HG03103 (cell line): Measurements from ENCODE around the gene ALG9.
"Not testable (repeated sequence)": the region's sequence is repeated elsewhere in the genome, so short reads cannot be mapped to it uniquely, and the experiment has no call there.

ENCODE experiments used
- ATAC-seq: cut with Tn5 transposase; IDR thresholded peaks from one replicate; pipeline ENCODE4 v1.9.1; 2021; ENCODE audit warnings: low read depth; ENCODE audit not compliant: unreplicated experiment

The ALG9 gene

GRCh38 chr11:111798279-111798678 lies 73.1 kb downstream of the ALG9 start:
- no peak for ATAC-seq

DNA sequence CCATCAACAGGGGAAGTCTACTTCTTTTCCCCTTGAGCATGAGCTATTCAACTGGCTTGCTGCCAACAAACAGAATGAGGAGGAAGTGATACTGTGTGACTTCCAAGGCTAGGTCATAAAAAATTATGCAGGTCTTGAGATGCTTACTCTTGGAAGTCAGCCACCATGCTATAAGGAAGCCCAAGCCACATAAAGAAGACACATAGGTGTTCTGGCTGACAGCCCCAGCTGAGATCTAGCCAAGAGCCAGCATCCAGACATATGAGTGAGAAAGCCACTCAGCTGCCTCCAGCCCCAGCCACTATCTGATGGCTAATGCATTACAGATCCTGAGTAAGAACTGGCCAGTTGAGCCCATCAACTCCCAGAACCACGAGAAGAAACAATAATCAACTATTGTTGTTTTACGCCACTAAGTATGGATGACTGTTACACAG lies 74.2 kb downstream of the ALG9 start:
- ATAC-seq: no peak

DNA sequence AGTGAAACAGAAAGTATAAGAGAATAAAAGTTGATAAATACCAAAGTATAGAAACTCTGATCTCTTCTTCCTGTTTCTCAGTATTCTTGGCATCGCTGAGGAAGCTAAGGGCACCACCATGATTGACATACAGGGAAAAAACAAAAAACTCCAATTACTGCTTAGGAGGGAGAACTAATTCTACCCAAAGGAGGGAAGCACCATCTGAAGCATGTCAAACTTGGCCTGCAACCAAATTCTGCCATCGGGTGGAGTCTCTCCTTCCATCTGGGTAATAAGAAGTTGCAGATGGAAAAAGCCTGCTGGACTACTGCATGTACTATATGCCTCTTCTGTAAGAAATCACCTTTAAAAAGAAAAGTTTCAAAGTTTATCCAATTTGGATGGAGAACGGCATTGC lies 74.7 kb downstream of the ALG9 start:
- no peak for ATAC-seq

DNA sequence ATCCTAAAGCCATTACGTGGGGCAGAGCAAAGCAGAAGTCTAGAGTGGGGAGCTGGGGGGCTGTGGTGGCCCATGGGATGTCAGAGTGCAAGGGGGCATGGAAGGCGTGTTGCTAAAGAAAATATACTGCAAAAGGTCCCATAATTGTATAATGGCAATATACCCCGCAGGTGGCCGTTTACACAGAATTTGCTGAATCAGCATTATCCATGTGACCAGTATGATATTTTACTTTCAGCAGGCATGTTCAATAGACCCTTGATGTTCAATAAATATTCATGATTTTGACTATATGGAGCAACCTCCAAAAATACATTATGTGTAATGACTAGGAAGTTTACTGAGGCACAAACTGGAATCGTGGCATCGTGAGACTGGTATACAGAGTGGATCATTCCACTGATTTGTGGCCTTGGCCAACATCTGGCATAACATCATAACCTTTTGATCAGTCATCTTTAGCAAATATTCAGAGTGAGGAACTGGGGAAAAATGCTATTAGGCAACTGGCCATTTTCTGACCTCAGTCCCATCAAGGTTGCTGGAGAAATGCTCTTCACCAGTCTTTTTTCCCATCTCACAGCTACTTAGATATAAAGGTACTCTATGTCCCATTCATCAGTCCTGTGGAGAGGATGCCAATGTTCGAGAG lies 75.9 kb downstream of the ALG9 start:
- no peak for ATAC-seq

- no peak for ATAC-seq
Measured at GRCh38 chr11:111793863-111794262, 77.5 kb downstream of the ALG9 start.

- no peak for ATAC-seq
Measured at GRCh38 chr11:111792955-111793500, 78.4 kb downstream of the ALG9 start.

DNA sequence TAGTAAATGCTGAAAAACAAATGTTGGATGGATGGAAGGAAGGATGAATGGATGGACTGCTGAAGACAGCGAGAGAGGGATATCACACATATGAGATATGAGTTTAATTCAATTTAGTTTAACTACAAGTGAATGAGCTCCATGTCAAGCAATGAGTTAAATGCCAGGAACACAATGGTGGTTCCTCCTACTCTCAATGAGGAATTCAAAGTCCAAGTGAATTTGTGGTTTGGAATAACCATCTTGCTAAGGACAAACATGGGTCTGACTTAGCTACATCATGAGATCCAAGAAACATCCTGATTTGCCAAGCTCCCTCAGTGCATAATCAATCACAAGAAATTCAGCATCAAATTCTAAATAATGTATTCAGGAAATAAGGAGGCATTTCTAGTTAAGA lies 79.1 kb downstream of the ALG9 start:
- no peak for ATAC-seq

DNA sequence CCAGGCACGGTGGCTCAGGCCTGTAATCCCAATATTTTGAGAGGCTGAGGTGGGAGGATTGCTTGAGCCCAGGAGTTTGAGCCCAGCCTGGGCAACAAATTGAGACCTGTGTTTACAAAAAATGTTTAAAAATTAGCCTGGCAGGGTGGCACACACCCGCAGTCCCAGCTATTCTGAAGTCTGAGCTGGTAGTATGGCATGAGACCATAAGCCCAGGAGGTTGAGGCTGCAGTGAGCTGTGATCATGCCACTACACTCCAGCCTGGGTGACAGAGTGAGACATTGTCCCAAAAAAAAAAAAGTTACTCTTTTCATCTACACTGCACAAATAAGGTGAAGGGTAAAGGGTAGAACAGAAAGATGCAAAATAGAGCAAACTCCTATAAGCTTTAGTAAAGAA lies 82.9 kb downstream of the ALG9 start:
- ATAC-seq: no peak

- ATAC-seq: no peak
Measured at GRCh38 chr11:111788051-111788450, 83.3 kb downstream of the ALG9 start.

DNA sequence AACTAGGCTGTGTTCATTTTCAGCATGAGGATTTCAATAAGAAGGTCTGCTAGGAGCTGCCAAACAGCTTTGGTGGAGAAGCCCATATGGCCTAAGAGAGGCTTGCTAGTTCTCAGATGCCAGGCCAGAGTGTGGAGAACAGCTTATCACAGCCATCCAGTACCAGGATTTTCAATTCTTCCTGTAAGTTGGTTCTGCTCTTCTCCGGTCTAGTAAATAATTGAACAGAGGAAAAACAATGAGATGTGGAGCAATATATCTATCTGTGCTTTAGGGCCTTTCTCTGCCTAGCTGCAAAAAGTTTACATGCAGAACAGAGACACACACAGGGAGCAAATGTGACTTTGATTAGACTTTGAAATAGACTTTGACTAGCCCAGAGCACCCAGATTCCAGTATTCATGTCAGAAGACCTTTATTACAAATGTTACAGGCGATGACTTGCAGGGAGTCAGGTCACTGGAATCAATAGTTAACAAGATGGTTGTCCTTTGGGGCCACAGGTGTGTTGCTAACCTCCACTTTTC lies 85.4 kb downstream of the ALG9 start:
- ATAC-seq: no peak

- no peak for ATAC-seq
Measured at GRCh38 chr11:111785076-111785475, 86.3 kb downstream of the ALG9 start.

DNA sequence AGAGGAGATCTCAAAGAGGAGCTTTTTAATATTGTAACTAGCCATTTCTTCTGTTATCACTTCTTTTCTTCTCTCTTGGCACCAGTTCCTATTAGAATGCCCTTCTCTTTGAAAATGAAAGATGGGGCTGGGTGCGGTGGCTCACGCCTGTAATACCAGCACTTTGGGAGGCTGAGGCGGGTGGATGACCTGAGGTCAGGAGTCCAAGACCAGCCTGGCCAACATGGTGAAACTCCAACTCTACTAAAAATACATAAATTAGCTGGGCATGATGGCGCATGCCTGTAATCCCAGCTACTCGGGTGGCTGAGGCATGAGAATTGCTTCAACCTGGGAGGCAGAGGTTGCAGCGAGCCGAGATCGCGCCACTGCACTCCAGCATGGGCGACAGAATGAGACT lies 87.1 kb downstream of the ALG9 start:
- not testable (repeated sequence) for ATAC-seq

GRCh38 chr11:111782109-111782741 lies 89.2 kb downstream of the ALG9 start:
- no peak for ATAC-seq

- no peak for ATAC-seq
Measured at GRCh38 chr11:111779118-111779517, 92.3 kb downstream of the ALG9 start.

GRCh38 chr11:111778047-111778558 lies 93.3 kb downstream of the ALG9 start:
- no peak for ATAC-seq

GRCh38 chr11:111777094-111778046 lies 94.0 kb downstream of the ALG9 start:
- peak; percentile 32 for ATAC-seq

- peak; percentile 97 for ATAC-seq
Measured at GRCh38 chr11:111776398-111777093, 94.8 kb downstream of the ALG9 start.

GRCh38 chr11:111774955-111775710 lies 96.2 kb downstream of the ALG9 start:
- no peak for ATAC-seq

DNA sequence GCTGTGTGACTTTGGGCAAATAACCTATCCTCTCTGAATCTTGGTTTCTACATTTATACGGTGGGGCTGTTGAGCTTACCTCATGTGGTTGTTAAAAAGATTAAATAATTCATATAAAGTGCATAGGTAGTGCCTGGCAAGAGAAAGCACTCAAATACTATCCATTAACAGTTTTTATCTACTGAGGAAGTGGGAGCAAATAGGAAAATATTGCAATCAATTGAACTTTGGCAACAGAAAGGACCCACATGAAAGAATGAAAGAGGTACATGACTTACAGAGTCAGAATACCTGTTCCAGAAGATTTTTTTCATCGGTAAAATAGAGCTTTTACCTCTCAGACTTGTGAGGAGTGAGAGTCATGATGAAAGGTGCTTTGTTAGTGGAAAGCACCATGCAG lies 98.8 kb downstream of the ALG9 start:
- ATAC-seq: no peak
